Right lobe of liver (tissue), 4 donors: ENCODE data around the gene DIO3.

Source experiments
- POLR2A ChIP-seq: fragments of 450-650 bp; IDR thresholded peaks from one replicate; pipeline ENCODE4 v1.6.1; 2017; ENCODE audit warnings: antibody characterized with exemption, mild to moderate bottlenecking
- TF ChIP-seq, protein P1 (sequence below), 4 donors: fragments of 200-600 bp in 3 of 4; fragments of 450-650 bp in 1 of 4; IDR thresholded peaks; one replicate each; pipeline versions ENCODE4 v1.5.1 to v1.8.0; 2016 to 2022; ENCODE audit warnings: antibody characterized with exemption in 4 of 4, mild to moderate bottlenecking in 2 of 4
- donor health status: DM: no; HTN: no; CAD: no.
- donor health status: DM: no; HTN: no; CAD: no.
- donor health status: DM: no; HTN: yes; CAD: no.

GRCh38 chr14:101537286-101537685, 24.0 kb upstream of the DIO3 start:
- TF ChIP-seq, protein P1, sequence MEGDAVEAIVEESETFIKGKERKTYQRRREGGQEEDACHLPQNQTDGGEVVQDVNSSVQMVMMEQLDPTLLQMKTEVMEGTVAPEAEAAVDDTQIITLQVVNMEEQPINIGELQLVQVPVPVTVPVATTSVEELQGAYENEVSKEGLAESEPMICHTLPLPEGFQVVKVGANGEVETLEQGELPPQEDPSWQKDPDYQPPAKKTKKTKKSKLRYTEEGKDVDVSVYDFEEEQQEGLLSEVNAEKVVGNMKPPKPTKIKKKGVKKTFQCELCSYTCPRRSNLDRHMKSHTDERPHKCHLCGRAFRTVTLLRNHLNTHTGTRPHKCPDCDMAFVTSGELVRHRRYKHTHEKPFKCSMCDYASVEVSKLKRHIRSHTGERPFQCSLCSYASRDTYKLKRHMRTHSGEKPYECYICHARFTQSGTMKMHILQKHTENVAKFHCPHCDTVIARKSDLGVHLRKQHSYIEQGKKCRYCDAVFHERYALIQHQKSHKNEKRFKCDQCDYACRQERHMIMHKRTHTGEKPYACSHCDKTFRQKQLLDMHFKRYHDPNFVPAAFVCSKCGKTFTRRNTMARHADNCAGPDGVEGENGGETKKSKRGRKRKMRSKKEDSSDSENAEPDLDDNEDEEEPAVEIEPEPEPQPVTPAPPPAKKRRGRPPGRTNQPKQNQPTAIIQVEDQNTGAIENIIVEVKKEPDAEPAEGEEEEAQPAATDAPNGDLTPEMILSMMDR (IDR thresholded peaks at IDR 0.05) = no peak
- no peak for TF ChIP-seq POLR2A
